HCT116 (cell line): ENCODE measurements around the gene CASZ1. TPM values are rescaled to one million over a fixed set of nuclear protein-coding genes. Genes with fewer than 3 reads are reported as not detected.

Experiments used
- ATAC-seq: fragments of 200-7000 bp; cut with Tn5 transposase; 2 replicates; pipeline ENCODE4 v1.9.1; 2020; ENCODE audit warnings: mild to moderate bottlenecking, moderate library complexity
- BruUV-seq: library from RNA; stranded (reverse); fragments of 400-500 nt; replicated peaks from 2 replicates; lab custom pipeline; 2021; lab: Mats Ljungman, UMichigan
- CTCF ChIA-PET: fragments of 300-600 bp; sonication (Branson Sonifier 250); formaldehyde crosslinking; loops from one replicate; lab custom pipeline; 2021; ENCODE audit warnings: antibody characterized with exemption; lab: Charles Lee
- POLR2A ChIA-PET: fragments of 300-600, 350-600 bp; sonication (Branson Sonifier 250); formaldehyde crosslinking; loops from one replicate; lab custom pipeline; 2021; ENCODE audit warnings: antibody characterized with exemption; lab: Charles Lee
- RAD21 ChIA-PET, 2 experiments: fragments of 300-600 bp; sonication (Branson Sonifier 250); formaldehyde crosslinking; loops; one replicate each; lab custom pipeline; 2023; ENCODE audit warnings: low total read pairs in 2 of 2; ENCODE audit not compliant: uncharacterized antibody in 2 of 2, unreplicated experiment in 2 of 2, low non-redundant PET in 1 of 2; lab: Charles Lee
- DNase-seq: peaks from one replicate; pipeline ENCODE4 v3.0.0-alpha.2; 2010; ENCODE audit warnings: low read depth, low spot score
- H2AFZ ChIP-seq: fragments of 200-600 bp; shearing (Covaris generic), sonication (generic); 2 replicates; pipeline ENCODE4 v1.6.1; 2017; ENCODE audit warnings: low read depth, mixed run types, mixed read lengths, antibody characterized with exemption, low read length; ENCODE audit not compliant: poor library complexity, severe bottlenecking
- H3K27ac ChIP-seq: 2 replicates; pipeline ENCODE4 v1.5.1; 2012; ENCODE audit warnings: low read depth, low read length
- H3K27me3 ChIP-seq: fragments of 200-600 bp; sonication (generic); 2 replicates; pipeline ENCODE4 v1.6.1; 2016; ENCODE audit warnings: mixed run types, low read length, mixed read lengths; ENCODE audit not compliant: insufficient read depth
- H3K36me3 ChIP-seq, 2 experiments: fragments of 200-500 bp in 1 of 2; fragments of 200-600 bp in 1 of 2; sonication (Bioruptor generic) in 1 of 2; sonication (generic) in 1 of 2; 2 replicates each; pipeline versions ENCODE4 v1.5.1 to v1.6.1; 2014 to 2016; ENCODE audit warnings: low read length in 2 of 2, inconsistent platforms in 1 of 2, mixed read lengths in 1 of 2, mixed run types in 1 of 2; ENCODE audit not compliant: insufficient read depth in 2 of 2, control insufficient read depth in 1 of 2
- H3K4me1 ChIP-seq, 2 experiments: fragments of 200-600 bp in 1 of 2; sonication (generic) in 1 of 2; 2 replicates each; pipeline versions ENCODE4 v1.5.1 to v1.6.1; 2012 to 2017; ENCODE audit warnings: low read length in 2 of 2, inconsistent platforms in 1 of 2, mild to moderate bottlenecking in 1 of 2, mixed read lengths in 1 of 2, mixed run types in 1 of 2, moderate library complexity in 1 of 2; ENCODE audit not compliant: insufficient read depth in 2 of 2, control insufficient read depth in 1 of 2
- H3K4me2 ChIP-seq: fragments of 200-600 bp; sonication (generic); 2 replicates; pipeline ENCODE4 v1.6.1; 2017; ENCODE audit warnings: mixed run types, low read length, mixed read lengths
- H3K4me3 ChIP-seq, 2 experiments: fragments of 200-600 bp in 1 of 2; sonication (generic) in 1 of 2; replicated peaks in 1 of 2; 2 replicates each; pipeline ENCODE4 v1.5.1; 2011 to 2016; ENCODE audit warnings: low read length in 2 of 2, control low read depth in 1 of 2, low read depth in 1 of 2, mild to moderate bottlenecking in 1 of 2, mixed read lengths in 1 of 2, mixed run types in 1 of 2
- H3K79me2 ChIP-seq: fragments of 200-600 bp; sonication (generic); 2 replicates; pipeline ENCODE4 v1.6.1; 2017; ENCODE audit warnings: mild to moderate bottlenecking, mixed run types, low read length, moderate library complexity, mixed read lengths; ENCODE audit not compliant: insufficient read depth
- H3K9ac ChIP-seq: fragments of 200-600 bp; sonication (generic); 2 replicates; pipeline ENCODE4 v1.6.1; 2016; ENCODE audit warnings: low read length, mixed read lengths
- H3K9me2 ChIP-seq: fragments of 200-600 bp; sonication (generic), shearing (Covaris generic); 2 replicates; pipeline ENCODE4 v1.6.1; 2017; ENCODE audit warnings: mixed run types, mild to moderate bottlenecking, moderate library complexity; ENCODE audit not compliant: insufficient read depth
- H3K9me3 ChIP-seq, 2 experiments: fragments of 200-500 bp in 1 of 2; fragments of 200-600 bp in 1 of 2; sonication (Bioruptor generic) in 1 of 2; sonication (generic) in 1 of 2; 2 replicates each; pipeline ENCODE4 v1.6.1; 2014 to 2017; ENCODE audit warnings: low read length in 2 of 2, mixed read lengths in 2 of 2, inconsistent platforms in 1 of 2, low read depth in 1 of 2, mild to moderate bottlenecking in 1 of 2, mixed run types in 1 of 2, moderate library complexity in 1 of 2; ENCODE audit not compliant: control insufficient read depth in 1 of 2, insufficient read depth in 1 of 2
- H4K20me1 ChIP-seq: fragments of 200-600 bp; sonication (generic), shearing (Covaris generic); 2 replicates; pipeline ENCODE4 v1.6.1; 2017; ENCODE audit warnings: mixed run types, mild to moderate bottlenecking, moderate library complexity; ENCODE audit not compliant: insufficient read depth
- ATF3 ChIP-seq: IDR thresholded peaks from 2 replicates; pipeline ENCODE4 v1.6.1; 2012
- CBX3 ChIP-seq: IDR thresholded peaks from 2 replicates; pipeline ENCODE4 v1.6.1; 2012; ENCODE audit warnings: low read depth
- CEBPB ChIP-seq: IDR thresholded peaks from 2 replicates; pipeline ENCODE4 v1.6.1; 2012; ENCODE audit warnings: low read depth
- CTCF ChIP-seq, 3 experiments: fragments of 200-600 bp in 1 of 3; sonication (generic) in 1 of 3; IDR thresholded peaks in 2 of 3; conservative IDR thresholded peaks in 1 of 3; 2 replicates each; pipeline ENCODE4 v1.5.1; 2012 to 2017; ENCODE audit warnings: low read depth in 2 of 3, low read length in 2 of 3, antibody characterized with exemption in 1 of 3, borderline replicate concordance in 1 of 3, control low read depth in 1 of 3, mild to moderate bottlenecking in 1 of 3, mixed read lengths in 1 of 3, mixed run types in 1 of 3, moderate library complexity in 1 of 3; ENCODE audit not compliant: insufficient read depth in 1 of 3
- EGR1 ChIP-seq: IDR thresholded peaks from 2 replicates; pipeline ENCODE4 v1.6.1; 2012; ENCODE audit warnings: low read depth
- ELF1 ChIP-seq: IDR thresholded peaks from 2 replicates; pipeline ENCODE4 v1.6.1; 2012; ENCODE audit warnings: low read depth, borderline replicate concordance
- EZH2 ChIP-seq: fragments of 200-600 bp; sonication (generic); IDR thresholded peaks from 2 replicates; pipeline ENCODE4 v1.6.1; 2017; ENCODE audit warnings: antibody characterized with exemption, mixed run types
- EZH2phosphoT487 ChIP-seq: fragments of 200-600 bp; IDR thresholded peaks from 2 replicates; pipeline ENCODE4 v1.6.1; 2018; ENCODE audit warnings: antibody characterized with exemption, borderline replicate concordance
- JUND ChIP-seq: IDR thresholded peaks from 2 replicates; pipeline ENCODE4 v1.6.1; 2012
- MAX ChIP-seq: IDR thresholded peaks from 2 replicates; pipeline ENCODE4 v1.6.1; 2012
- POLR2AphosphoS5 ChIP-seq: IDR thresholded peaks from 2 replicates; pipeline ENCODE4 v1.6.1; 2011; ENCODE audit warnings: mild to moderate bottlenecking, low read depth, low read length, moderate library complexity
- RAD21 ChIP-seq: IDR thresholded peaks from 2 replicates; pipeline ENCODE4 v1.6.1; 2012; ENCODE audit warnings: low read depth, mild to moderate bottlenecking
- SIN3A ChIP-seq: IDR thresholded peaks from 2 replicates; pipeline ENCODE4 v1.6.1; 2012; ENCODE audit warnings: low read depth
- SP1 ChIP-seq: IDR thresholded peaks from 2 replicates; pipeline ENCODE4 v1.6.1; 2012; ENCODE audit warnings: low read depth
- SRF ChIP-seq: IDR thresholded peaks from 2 replicates; pipeline ENCODE4 v1.6.1; 2012; ENCODE audit warnings: low read depth
- ZNF274 ChIP-seq: fragments of 200-500 bp; sonication (Bioruptor generic); IDR thresholded peaks from 2 replicates; pipeline ENCODE4 v1.6.1; 2014; ENCODE audit warnings: mild to moderate bottlenecking, low read depth, low read length, inconsistent platforms
- intact Hi-C: fragments of 100-400 bp; cut with micrococcal nuclease; formaldehyde crosslinking; loops from 2 replicates; pipeline ENCODE4 v1.10.0; 2022
- total RNA-seq: library from RNA; stranded (reverse); gene quantifications from one replicate; pipeline ENCODE4 v1.2.1, GENCODE V29; 2021; ENCODE audit not compliant: unreplicated experiment

The CASZ1 gene
- total RNA-seq, 1 experiment from 2014 or later = 7.7 TPM

GRCh38 chr1:10823000-10823401, 26.6 kb upstream of the CASZ1 start:
- DNase-seq (no peak), ATAC-seq (no peak)
- no TSS peak for BruUV-seq
- Histone ChIP-seq H2AFZ (no peak overlapping the region), H3K4me1 (peaks cover 5 to 14% of the 10 kb centered on the region in 2 experiments), H3K36me3 (no peaks in the 10 kb centered on the region), H3K9me3 (no peaks in the 10 kb centered on the region), H3K27me3 (no peaks in the 10 kb centered on the region), H3K9ac (no peak overlapping the region), H3K9me2 (no peaks in the 10 kb centered on the region), H4K20me1 (no peaks in the 10 kb centered on the region), H3K27ac (no peak overlapping the region), H3K4me3 (no peak overlapping the region), H3K4me2 (no peak overlapping the region), H3K79me2 (no peaks in the 10 kb centered on the region)
- ChIA-PET CTCF (no interaction called here), RAD21 (no interaction called here), POLR2A (no interaction called here)
- intact Hi-C loops = no loop called here
- TF ChIP-seq POLR2AphosphoS5 (no peak), RAD21 (no peak), SP1 (no peak), ATF3 (no peak), ELF1 (no peak), EZH2 (no peak), SIN3A (no peak), CEBPB (no peak), CBX3 (no peak), ZNF274 (no peak), SRF (no peak), EZH2phosphoT487 (no peak), MAX (no peak), EGR1 (no peak), CTCF (IDR thresholded peaks at IDR 0.05 in 2 of 3, conservative IDR thresholded peaks at IDR 0.05 in 1 of 3; ENCODE audit: borderline replicate concordance in 1 of 3, insufficient read depth in 1 of 3, low read depth in 2 of 3, low read length in 2 of 3) (no peak), JUND (no peak)
